ENCODE results near the gene DDR2. TPM values are rescaled to one million over a fixed set of nuclear protein-coding genes. Genes with fewer than 3 reads are reported as not detected.

DDR2 gene
- polyA plus RNA-seq, 1 donor from 2014 or later = 0.69 TPM

- no peaks in the 10 kb centered on the region for H3K27me3 ChIP-seq (ENCODE audit: insufficient read depth, low read depth, low read length)
- H3K9me2 ChIP-seq (ENCODE audit: insufficient read depth, low read length) = no peaks in the 10 kb centered on the region
- H2AFZ ChIP-seq (ENCODE audit: low read depth, low read length) = no peak overlapping the region
- no peak overlapping the region for H3K4me3 ChIP-seq (ENCODE audit: low read length)
- H3K36me3 ChIP-seq (ENCODE audit: insufficient read depth, low read length) = no peaks in the 10 kb centered on the region
- no peaks in the 10 kb centered on the region for H3K9me3 ChIP-seq (ENCODE audit: low read length)
- no peak overlapping the region for H3K4me2 ChIP-seq (ENCODE audit: low read length)
- H4K20me1 ChIP-seq (ENCODE audit: insufficient read depth) = no peaks in the 10 kb centered on the region
- no peak overlapping the region for H3K27ac ChIP-seq (ENCODE audit: low read length)
- TF ChIP-seq EP300 (conservative IDR thresholded peaks at IDR 0.05; ENCODE audit: poor library complexity, severe bottlenecking) (no peak), EZH2 (IDR thresholded peaks at IDR 0.05; ENCODE audit: borderline replicate concordance, insufficient read depth, low read length, poor library complexity, severe bottlenecking) (no peak), REST (IDR thresholded peaks at IDR 0.05; ENCODE audit: borderline replicate concordance) (no peak), RAD21 (conservative IDR thresholded peaks at IDR 0.05) (no peak), POLR2AphosphoS5 (IDR thresholded peaks at IDR 0.05) (no peak)
- H3F3A ChIP-seq (ENCODE audit: insufficient read depth, low read length, poor library complexity, severe bottlenecking) = no peaks in the 10 kb centered on the region
- no peaks in the 10 kb centered on the region for H3K79me2 ChIP-seq (replicated peaks; ENCODE audit: insufficient read depth, low read length)
- no peak overlapping the region for H3K9ac ChIP-seq (ENCODE audit: low read length)
Observed at GRCh38 chr1:162679298-162679697, 47.0 kb downstream of the DDR2 start.

- TF ChIP-seq, protein P1, sequence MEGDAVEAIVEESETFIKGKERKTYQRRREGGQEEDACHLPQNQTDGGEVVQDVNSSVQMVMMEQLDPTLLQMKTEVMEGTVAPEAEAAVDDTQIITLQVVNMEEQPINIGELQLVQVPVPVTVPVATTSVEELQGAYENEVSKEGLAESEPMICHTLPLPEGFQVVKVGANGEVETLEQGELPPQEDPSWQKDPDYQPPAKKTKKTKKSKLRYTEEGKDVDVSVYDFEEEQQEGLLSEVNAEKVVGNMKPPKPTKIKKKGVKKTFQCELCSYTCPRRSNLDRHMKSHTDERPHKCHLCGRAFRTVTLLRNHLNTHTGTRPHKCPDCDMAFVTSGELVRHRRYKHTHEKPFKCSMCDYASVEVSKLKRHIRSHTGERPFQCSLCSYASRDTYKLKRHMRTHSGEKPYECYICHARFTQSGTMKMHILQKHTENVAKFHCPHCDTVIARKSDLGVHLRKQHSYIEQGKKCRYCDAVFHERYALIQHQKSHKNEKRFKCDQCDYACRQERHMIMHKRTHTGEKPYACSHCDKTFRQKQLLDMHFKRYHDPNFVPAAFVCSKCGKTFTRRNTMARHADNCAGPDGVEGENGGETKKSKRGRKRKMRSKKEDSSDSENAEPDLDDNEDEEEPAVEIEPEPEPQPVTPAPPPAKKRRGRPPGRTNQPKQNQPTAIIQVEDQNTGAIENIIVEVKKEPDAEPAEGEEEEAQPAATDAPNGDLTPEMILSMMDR (IDR thresholded peaks at IDR 0.05; ENCODE audit: poor library complexity, severe bottlenecking) = no peak
- TF ChIP-seq REST (IDR thresholded peaks at IDR 0.05; ENCODE audit: borderline replicate concordance) (no peak), MXI1 (conservative IDR thresholded peaks at IDR 0.05; ENCODE audit: poor library complexity, severe bottlenecking) (no peak), RAD21 (conservative IDR thresholded peaks at IDR 0.05) (no peak), SMC3 (conservative IDR thresholded peaks at IDR 0.05; ENCODE audit: poor library complexity) (no peak), POLR2AphosphoS5 (IDR thresholded peaks at IDR 0.05) (no peak), EP300 (conservative IDR thresholded peaks at IDR 0.05; ENCODE audit: poor library complexity, severe bottlenecking) (no peak), EZH2 (IDR thresholded peaks at IDR 0.05; ENCODE audit: borderline replicate concordance, insufficient read depth, low read length, poor library complexity, severe bottlenecking) (no peak), TAF1 (IDR thresholded peaks at IDR 0.05; ENCODE audit: low read depth) (no peak)
- Histone ChIP-seq H3K27me3 (ENCODE audit: insufficient read depth, low read depth, low read length) (no peaks in the 10 kb centered on the region), H2AFZ (ENCODE audit: low read depth, low read length) (no peak overlapping the region), H3K79me2 (replicated peaks; ENCODE audit: insufficient read depth, low read length) (no peaks in the 10 kb centered on the region), H3K36me3 (ENCODE audit: insufficient read depth, low read length) (no peaks in the 10 kb centered on the region), H4K20me1 (ENCODE audit: insufficient read depth) (no peaks in the 10 kb centered on the region), H3K4me2 (ENCODE audit: low read length) (no peak overlapping the region), H3K9ac (ENCODE audit: low read length) (no peak overlapping the region), H3K9me3 (ENCODE audit: low read length) (no peaks in the 10 kb centered on the region), H3F3A (ENCODE audit: insufficient read depth, low read length, poor library complexity, severe bottlenecking) (no peaks in the 10 kb centered on the region), H3K9me2 (ENCODE audit: insufficient read depth, low read length) (no peaks in the 10 kb centered on the region), H3K27ac (ENCODE audit: low read length) (no peak overlapping the region), H3K4me3 (ENCODE audit: low read length) (no peak overlapping the region)
Observed at GRCh38 chr1:162680419-162681121, 48.3 kb downstream of the DDR2 start.
